Ascending aorta (tissue), 2 donors: ENCODE data around the gene CCDC107. TPM values are rescaled to one million over a fixed set of nuclear protein-coding genes. Genes with fewer than 3 reads are reported as not detected.
A peak's percentile ranks its signal among the peaks of the same experiment; 100 is the strongest.

Source experiments
- DNase-seq, 2 donors: peaks; one replicate each; pipeline ENCODE4 v3.0.0-alpha.2; 2019; ENCODE audit warnings: low spot score in 2 of 2
- H3K27ac ChIP-seq, 2 donors: fragments of 200-600 bp; sonication (generic); one replicate each; pipeline ENCODE4 v1.5.1; 2016 to 2017; ENCODE audit warnings: mild to moderate bottlenecking in 1 of 2
- H3K27me3 ChIP-seq: fragments of 200-600 bp; sonication (generic); one replicate; pipeline ENCODE4 v1.5.1; 2017
- H3K36me3 ChIP-seq, 2 donors: fragments of 200-600 bp; sonication (generic); one replicate each; pipeline ENCODE4 v1.5.1; 2016
- H3K4me1 ChIP-seq, 2 donors: fragments of 200-600 bp; sonication (generic); one replicate each; pipeline ENCODE4 v1.5.1; 2016 to 2017; ENCODE audit warnings: mild to moderate bottlenecking in 1 of 2
- H3K4me3 ChIP-seq, 2 donors: fragments of 200-600 bp; sonication (generic); one replicate each; pipeline ENCODE4 v1.5.1; 2016 to 2017; ENCODE audit warnings: mild to moderate bottlenecking in 1 of 2
- H3K9me3 ChIP-seq, 2 donors: fragments of 200-600 bp; sonication (generic); one replicate each; pipeline ENCODE4 v1.5.1; 2016
- intact Hi-C: fragments of 100-400 bp; cut with DNase I; formaldehyde crosslinking; loops from one replicate; pipeline ENCODE4 v1.15.1; 2023
- total RNA-seq: library from RNA; depleted of rRNA; stranded (reverse); fragments of >200 nt; gene quantifications from one replicate; pipeline ENCODE4 v1.1.0, GENCODE V29; 2016
- TF ChIP-seq, protein P1 (sequence below), 3 experiments: fragments of 200-600 bp in 2 of 3; fragments of 450-650 bp in 1 of 3; sonication (generic) in 2 of 3; IDR thresholded peaks; one replicate each; pipeline ENCODE4 v1.5.1; 2016 to 2019; ENCODE audit warnings: antibody characterized with exemption in 3 of 3, mild to moderate bottlenecking in 1 of 3, moderate library complexity in 1 of 3

Gene CCDC107
- total RNA-seq, 1 donor from 2014 or later, result 67.6 TPM

DNA sequence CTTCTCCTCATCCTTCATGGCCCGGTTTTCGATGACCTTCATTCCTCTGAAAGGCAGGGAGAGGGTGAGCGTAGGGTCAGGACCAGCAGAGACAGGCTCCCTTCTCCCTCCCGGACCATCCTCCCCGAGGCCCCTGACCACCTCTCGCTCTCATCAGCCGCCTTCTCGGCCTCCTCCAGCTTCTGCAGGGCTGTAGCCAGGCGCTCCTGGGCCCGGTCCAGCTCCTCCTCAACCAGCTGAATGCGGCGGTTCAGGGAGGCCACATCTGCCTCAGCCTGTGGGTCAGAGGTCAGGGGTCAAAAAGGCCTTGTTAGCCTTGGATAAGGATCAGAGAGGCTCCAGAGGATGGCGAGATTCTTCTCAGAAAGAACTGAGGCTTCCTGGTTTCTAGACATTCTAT lies 27.4 kb downstream of the CCDC107 start:
- DNase-seq, result no peak
- Histone ChIP-seq H3K27ac (peak overlapping the region; percentile 93 to 97), H3K4me1 (peaks cover 14 to 43% of the 10 kb centered on the region in 2 donors), H3K4me3 (peak overlapping the region; percentile 83 to 93), H3K27me3 (no peaks in the 10 kb centered on the region), H3K36me3 (peaks cover 64 to 76% of the 10 kb centered on the region in 2 donors), H3K9me3 (no peaks in the 10 kb centered on the region)
- TF ChIP-seq, protein P1, sequence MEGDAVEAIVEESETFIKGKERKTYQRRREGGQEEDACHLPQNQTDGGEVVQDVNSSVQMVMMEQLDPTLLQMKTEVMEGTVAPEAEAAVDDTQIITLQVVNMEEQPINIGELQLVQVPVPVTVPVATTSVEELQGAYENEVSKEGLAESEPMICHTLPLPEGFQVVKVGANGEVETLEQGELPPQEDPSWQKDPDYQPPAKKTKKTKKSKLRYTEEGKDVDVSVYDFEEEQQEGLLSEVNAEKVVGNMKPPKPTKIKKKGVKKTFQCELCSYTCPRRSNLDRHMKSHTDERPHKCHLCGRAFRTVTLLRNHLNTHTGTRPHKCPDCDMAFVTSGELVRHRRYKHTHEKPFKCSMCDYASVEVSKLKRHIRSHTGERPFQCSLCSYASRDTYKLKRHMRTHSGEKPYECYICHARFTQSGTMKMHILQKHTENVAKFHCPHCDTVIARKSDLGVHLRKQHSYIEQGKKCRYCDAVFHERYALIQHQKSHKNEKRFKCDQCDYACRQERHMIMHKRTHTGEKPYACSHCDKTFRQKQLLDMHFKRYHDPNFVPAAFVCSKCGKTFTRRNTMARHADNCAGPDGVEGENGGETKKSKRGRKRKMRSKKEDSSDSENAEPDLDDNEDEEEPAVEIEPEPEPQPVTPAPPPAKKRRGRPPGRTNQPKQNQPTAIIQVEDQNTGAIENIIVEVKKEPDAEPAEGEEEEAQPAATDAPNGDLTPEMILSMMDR (IDR thresholded peaks at IDR 0.05), result no peak
- intact Hi-C loops, result no loop called here

DNA sequence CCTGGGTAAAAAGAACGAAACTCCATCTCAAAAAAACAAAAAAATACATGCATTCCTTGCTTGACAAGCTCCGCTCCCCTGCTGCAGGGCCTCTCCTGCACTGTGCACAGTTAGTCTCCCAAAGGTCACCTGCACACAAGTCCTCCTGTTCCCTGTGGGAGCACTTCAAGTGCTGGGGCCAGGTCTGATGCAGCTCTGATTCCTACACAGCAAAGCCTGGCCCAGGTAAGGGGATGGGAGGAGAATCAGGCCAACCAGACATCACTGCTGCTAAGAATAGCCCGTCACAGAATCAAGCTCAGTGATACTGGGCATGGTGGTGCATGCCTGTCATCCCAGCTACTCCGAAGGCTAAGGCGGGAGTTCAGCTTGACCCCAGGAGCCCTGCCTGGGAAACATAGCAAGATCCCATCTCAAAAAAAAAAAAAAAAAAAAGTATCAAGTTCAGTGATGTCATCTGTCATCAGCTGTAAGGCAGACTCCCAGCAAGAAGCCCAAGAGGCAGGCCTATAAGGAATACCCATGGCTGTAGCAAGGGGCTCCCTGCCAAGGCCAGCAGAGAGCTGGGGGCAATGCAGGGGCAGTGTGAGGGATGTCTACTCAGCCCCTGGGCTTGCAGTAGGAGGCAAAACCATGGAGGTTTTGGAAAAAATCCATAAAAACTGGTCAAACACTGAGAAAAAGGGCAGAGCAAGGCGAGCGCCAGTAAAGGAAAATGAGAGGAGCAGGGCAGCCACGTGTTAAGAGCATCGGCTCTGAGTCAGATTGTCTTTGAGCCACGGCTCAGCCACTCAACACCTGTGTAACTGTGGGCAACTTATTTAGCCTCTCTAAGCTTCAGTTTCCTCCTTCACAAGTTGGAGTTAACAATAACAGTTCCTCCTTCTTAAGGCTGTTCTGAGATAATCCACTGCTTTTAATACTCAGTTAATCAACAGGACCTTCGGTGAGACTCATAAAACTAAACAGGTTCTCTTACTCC lies 28.4 kb downstream of the CCDC107 start:
- peaks cover 64 to 76% of the 10 kb centered on the region in 2 donors for H3K36me3 ChIP-seq
- peak overlapping the region; percentile 83 to 93 for H3K4me3 ChIP-seq
- intact Hi-C loops, result no loop called here
- DNase-seq, result no peak
- H3K27me3 ChIP-seq, result no peaks in the 10 kb centered on the region
- peak overlapping the region; percentile 93 to 97 for H3K27ac ChIP-seq
- TF ChIP-seq, protein P1 (IDR thresholded peaks at IDR 0.05), result no peak
- peaks cover 14 to 39% of the 10 kb centered on the region in 2 donors for H3K4me1 ChIP-seq
- H3K9me3 ChIP-seq, result no peaks in the 10 kb centered on the region

DNA sequence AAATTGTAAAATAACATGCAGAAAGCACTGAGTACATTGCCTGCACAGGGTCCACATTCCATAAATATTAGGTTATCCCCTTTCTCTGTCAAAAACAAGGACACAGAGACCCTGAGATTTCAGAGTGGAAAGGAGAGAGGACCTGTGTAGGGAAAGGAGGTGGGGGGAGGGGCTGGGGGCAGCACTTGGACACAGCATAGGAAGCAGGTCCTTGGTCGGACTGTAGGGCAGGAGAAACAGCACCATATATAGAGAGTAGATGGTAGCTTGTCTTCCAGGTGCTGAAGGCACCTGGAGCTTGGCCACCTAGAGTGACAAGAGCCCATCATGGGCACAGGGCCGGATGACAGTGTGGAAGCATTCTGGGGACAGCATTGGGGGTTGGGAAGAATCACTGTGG lies 29.2 kb downstream of the CCDC107 start:
- H3K36me3 ChIP-seq, result peaks cover 60 to 72% of the 10 kb centered on the region in 2 donors
- no peaks in the 10 kb centered on the region for H3K9me3 ChIP-seq
- H3K4me3 ChIP-seq, result peak overlapping the region; percentile 83 to 93
- peak overlapping the region; percentile 93 to 97 for H3K27ac ChIP-seq
- DNase-seq, result no peak
- H3K27me3 ChIP-seq, result no peaks in the 10 kb centered on the region
- intact Hi-C loops, result no loop called here
- H3K4me1 ChIP-seq, result peaks cover 14 to 38% of the 10 kb centered on the region in 2 donors
- TF ChIP-seq, protein P1 (IDR thresholded peaks at IDR 0.05), result no peak

DNA sequence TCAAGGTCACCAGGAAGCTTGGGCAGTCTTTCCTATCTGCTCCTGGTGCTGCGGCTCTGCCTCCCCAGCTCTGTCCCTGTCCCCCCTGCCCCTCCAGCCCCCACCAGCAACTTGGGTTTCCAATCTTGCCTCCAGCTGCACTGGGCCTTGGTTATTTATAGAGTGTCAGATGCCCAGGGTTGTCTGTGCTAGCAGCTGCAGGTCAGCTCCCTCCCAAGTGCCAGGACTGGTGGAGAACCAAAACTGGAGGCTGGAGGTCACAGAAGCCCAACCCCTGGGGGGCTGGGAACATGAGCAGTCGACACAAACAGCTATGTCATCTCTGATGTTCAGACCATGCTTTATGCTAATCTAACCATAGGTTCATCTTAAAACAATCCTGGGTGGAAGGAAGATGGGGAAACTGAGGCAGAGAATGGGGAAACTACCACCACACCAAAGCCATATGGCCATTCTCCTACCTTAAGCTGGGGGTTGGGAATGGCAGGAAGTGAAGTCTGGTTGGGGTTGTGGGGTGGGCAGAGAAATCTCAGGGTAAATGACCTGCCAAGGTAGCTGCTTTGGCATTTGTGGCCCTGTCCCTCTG lies 30.0 kb downstream of the CCDC107 start:
- Histone ChIP-seq H3K9me3 (no peaks in the 10 kb centered on the region), H3K36me3 (peaks cover 52 to 64% of the 10 kb centered on the region in 2 donors), H3K27me3 (no peaks in the 10 kb centered on the region), H3K4me3 (peak overlapping the region; percentile 83 to 93), H3K27ac (peak overlapping the region; percentile 93 to 97), H3K4me1 (peaks cover 14 to 31% of the 10 kb centered on the region in 2 donors)
- TF ChIP-seq, protein P1 (IDR thresholded peaks at IDR 0.05), result no peak
- DNase-seq, result no peak
- intact Hi-C loops, result loop anchor here (2.0 kb wide), 1 partner anchor 83 kb away; the partner anchor contains the start of gene TESK1

DNA sequence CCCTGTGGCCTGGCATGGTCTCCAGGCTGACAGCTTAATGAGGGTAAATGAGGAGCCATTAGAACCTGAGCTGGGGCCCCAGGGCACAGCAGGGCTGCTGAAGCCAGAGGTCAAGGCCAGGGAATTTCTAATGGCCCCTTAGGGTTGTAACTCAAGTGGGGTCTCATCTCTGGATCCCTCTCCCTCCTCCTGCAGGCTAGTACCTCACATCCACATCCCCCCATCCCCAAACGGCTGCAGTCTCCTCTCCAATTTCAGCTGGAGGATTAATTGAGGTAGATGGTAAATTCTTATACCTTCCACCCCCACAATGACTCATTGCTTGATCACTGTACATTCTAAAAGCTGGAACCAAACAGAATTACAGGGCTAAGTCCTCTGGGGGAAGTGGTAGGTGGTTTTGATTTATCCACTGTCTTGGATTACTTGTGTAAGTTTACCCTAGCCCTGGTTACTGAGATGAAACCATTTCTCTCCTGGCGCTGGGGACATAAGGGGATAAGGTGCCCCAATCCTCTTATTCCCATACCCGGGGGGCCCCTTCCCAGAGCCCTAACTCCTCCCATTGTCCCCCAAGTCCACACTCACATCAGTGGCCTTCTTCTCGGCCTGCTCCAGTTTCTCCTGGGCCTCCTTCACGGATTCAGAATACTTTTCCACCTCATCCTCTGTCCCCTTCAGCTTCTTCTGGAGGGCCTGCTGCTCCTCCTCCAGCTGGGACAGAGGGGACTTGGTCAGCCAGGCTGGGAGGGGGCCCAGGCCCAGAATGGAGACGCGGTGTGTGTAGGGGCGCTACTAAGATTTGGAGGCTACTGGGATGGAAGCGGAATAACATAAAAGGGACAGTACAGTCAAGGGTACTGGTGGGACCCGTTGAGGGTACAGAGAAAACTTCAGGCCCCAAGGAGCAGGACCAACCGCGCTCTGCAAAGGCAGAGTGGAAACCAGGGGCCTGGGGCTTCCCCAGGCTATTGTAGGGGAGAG lies 30.8 kb downstream of the CCDC107 start:
- intact Hi-C loops, result loop anchor here (2.0 kb wide), 1 partner anchor 84 kb away; the partner anchor contains the start of gene TESK1

More for the DNA sequence above, 30.8 kb downstream of the CCDC107 start:
- H3K27ac ChIP-seq, result peak overlapping the region; percentile 93 to 97
- TF ChIP-seq, protein P1 (IDR thresholded peaks at IDR 0.05), result no peak
- H3K36me3 ChIP-seq, result peaks cover 45 to 56% of the 10 kb centered on the region in 2 donors
- no peaks in the 10 kb centered on the region for H3K9me3 ChIP-seq
- no peak for DNase-seq
- peaks cover 13 to 29% of the 10 kb centered on the region in 2 donors for H3K4me1 ChIP-seq
- peak overlapping the region; percentile 83 to 93 for H3K4me3 ChIP-seq
- no peaks in the 10 kb centered on the region for H3K27me3 ChIP-seq
